ENCODE data around the gene MST1R.

DNA sequence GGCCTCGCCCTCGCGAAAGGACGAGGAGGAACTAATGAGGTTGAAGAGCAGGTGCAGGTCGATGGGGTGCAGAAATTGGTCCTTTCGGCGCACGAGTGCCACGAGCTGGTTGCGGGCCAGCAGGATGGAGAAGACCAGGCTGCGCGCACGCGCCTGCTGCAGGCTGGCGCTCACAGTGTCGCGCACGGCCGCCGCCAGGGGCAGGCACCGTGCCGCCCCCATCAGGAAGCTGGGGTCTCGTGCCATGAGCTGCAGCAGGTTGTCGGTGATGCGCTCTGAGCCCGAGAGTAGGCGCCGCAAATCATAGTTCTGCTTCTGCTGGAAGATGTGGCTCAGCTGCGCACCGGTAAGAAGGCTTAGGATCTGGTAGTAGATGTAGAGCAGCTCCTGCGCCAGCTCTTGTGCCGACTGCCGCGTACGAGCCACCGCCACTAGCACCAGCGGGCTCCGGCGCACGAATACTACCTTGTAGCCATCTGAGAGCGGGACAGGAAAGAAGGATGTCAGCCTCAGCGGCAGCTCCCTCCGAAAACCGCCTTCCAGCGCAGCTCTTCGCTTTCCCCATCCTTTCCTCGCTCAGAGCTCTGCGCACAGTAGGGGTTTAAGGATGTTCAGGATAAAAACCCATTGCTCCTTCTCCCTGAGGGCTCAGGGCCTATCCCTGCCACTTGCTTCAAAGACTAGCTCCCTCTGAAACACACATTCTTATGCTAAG lies 6.9 kb upstream of the MST1R start:
- TF ChIP-seq, protein P1, sequence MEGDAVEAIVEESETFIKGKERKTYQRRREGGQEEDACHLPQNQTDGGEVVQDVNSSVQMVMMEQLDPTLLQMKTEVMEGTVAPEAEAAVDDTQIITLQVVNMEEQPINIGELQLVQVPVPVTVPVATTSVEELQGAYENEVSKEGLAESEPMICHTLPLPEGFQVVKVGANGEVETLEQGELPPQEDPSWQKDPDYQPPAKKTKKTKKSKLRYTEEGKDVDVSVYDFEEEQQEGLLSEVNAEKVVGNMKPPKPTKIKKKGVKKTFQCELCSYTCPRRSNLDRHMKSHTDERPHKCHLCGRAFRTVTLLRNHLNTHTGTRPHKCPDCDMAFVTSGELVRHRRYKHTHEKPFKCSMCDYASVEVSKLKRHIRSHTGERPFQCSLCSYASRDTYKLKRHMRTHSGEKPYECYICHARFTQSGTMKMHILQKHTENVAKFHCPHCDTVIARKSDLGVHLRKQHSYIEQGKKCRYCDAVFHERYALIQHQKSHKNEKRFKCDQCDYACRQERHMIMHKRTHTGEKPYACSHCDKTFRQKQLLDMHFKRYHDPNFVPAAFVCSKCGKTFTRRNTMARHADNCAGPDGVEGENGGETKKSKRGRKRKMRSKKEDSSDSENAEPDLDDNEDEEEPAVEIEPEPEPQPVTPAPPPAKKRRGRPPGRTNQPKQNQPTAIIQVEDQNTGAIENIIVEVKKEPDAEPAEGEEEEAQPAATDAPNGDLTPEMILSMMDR (IDR thresholded peaks at IDR 0.05; ENCODE audit: low read length): no peak
- TF ChIP-seq EZH2 (IDR thresholded peaks at IDR 0.05; ENCODE audit: borderline replicate concordance, low read length): no peak
